Daoy (cell line): ENCODE results near the gene KCNH1. TPM values are rescaled to one million over a fixed set of nuclear protein-coding genes. Genes with fewer than 3 reads are reported as not detected.
A peak's percentile ranks its signal among the peaks of the same experiment; 100 is the strongest.

Source experiments
- DNase-seq: peaks from one replicate; pipeline ENCODE4 v3.0.0-alpha.2; 2015; ENCODE audit warnings: low read depth
- total RNA-seq: library from RNA; depleted of rRNA; stranded (reverse); fragments of >200 nt; shearing (Covaris generic); gene quantifications from 2 replicates; pipeline ENCODE4 v1.2.3, GENCODE V29; 2014

Gene KCNH1
- total RNA-seq, 1 experiment from 2014 or later, result 2.9 TPM

DNA sequence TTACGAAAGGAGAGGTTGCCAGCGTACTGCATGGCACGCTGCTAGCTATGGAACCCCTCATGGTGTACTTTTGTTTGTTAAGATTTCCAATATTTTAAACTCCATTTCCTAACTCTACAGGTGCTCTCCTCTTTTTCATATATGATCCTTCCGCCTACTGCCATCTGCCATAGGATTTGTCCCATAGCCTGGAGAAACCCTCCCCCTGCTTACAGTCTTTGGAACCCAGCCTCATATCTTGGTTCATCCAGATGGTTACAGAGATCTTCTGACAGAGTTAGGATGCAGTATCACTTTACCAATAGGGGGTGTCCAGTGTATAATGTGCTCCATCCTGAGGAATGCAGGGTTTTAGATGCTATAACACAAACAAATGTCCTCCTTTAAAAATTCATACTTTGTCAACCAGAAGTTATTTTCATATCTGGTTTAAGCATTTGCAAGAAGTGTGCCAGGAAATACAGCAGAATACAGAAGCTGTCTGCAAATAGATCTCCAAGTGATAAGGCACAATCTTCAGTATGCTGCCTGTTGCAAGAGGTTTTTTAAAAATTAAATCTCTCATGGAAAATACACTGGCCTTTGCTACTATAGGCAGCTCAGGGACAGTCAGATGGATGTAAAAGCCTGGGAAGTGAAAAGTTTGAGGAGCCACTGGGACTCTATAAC, 377.8 kb downstream of the KCNH1 start:
- no peak for DNase-seq

DNA sequence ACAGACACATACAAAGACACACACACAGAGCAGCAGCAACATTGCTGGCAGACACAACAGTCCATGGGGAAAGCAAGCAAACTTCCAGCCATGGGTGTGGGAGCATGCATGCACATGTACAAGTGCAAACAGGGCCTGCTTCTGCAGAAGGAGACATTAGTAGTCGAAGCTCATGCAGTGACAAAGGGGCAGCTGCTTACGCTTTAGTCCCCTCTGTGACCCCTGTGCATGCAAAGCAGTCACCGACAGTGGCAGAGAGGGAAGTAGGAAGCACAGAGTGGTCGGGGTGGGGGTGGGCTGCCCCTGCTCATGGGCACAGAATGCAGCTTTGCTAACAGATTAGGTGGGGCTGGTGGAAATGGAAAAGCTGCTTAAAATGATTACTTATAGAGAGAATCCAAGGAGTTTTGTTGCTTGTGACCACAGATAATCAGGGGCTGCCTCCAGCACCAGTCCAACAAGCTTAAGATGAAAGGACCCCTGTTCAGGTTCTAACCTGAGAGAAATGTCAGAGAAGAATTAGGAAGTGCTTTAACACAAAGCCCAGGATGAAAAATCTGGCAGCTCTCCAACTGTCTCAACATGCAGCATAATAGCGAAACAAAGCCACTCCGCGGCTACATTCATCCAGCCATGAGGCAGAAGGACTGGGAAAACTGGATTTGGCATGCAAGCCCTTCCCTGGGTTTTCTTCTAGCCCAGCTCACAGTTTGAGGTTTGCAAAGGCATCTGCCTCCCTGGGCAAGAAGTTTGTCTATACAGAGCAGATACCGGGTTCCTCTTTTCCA, 378.9 kb downstream of the KCNH1 start:
- DNase-seq, result peak; percentile 19

DNA sequence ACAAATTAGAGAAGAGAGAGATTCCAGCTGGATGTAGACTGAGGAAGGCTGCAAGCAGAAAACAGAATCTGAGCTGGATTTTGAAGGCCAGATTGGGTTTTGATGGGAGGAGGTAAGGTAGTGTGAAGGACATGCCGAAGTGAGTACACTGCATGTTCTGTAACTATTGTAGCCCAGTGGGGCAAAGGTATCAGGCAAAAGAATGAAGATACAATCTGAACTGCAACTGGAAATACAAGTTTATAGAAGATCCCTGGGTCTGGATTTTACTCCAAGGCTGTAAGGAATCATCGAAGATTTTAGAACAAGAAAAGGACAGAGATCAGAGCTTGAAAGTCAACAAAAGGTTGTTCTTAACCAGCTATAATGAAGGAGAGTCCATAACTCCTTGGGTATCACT, 382.0 kb downstream of the KCNH1 start:
- no peak for DNase-seq

DNA sequence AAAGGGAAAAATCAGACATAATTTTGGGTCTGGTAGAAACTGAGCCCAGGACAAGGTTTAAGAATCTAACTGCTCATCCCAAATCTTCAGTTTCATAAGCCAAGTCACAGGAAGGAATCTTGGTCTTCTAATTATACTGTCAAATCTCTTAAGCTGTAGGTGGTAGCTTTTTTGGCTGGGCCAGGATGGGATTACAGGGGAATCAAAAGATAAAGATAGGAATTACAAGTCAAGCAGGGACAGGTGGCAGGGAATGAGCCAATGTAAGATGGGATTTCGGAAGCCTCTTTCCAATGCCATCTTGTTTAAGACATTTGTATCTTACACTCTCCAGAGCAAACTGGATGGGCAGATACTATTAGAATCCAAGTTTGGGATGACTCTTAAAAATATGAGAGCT, 383.5 kb downstream of the KCNH1 start:
- DNase-seq, result no peak

DNA sequence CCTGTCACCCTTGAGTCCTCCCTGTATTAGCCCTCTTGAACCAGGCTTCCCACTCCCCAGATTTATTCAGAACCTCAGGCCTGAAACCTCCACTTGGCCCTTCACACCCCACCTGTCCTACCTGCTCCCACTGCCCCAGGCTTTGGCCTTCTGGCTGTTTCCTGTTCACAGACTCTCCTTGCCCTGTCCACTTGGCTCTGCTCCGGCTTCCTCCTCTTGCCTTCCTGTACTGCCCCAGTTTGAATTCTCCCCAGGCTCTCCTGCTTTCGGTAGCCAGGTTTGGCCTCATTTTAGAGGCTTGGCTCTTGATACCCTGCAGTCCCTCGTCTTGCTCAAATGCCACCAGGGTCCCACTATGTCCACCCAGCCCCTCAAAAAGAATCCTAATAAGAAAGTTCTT, 385.2 kb downstream of the KCNH1 start:
- no peak for DNase-seq

DNA sequence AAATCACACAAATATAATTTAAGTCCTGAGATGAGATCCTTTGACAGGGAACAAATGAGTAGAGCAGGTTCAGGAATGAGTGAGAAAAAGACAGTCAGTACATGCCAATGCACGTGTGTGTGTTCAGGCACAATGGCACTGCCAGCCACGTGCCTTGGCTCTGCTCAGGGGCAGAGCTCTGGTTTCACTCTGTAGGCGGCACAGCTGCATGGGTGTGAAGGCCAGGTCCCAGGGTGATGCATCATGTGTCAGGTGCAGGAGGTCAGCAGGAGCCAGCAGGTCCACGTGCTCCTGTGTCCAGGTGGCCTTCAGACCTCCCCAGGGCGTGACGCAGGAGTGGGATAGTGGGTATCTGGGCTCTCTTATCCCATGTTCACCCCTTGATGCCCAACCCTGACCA, 386.1 kb downstream of the KCNH1 start:
- peak; percentile 18 for DNase-seq

DNA sequence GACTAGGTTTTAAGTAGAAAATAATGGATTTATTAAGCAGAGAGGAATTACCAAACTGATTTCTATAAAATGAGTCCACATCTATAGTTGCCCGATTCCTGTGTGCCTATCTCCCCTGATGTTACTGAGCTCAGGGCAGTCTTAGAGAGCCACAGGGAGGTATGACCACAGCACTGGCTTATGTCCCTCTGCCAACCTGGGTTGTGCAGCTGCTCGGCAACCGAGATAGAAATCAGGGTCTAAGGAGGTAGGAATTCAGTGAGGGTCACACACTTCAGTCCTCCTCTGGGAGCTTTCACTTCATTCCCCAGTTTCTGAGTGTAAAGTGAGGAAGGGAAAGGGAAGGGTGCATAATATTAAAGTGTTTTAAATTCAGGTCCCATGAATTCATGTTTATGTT, 386.8 kb downstream of the KCNH1 start:
- no peak for DNase-seq

DNA sequence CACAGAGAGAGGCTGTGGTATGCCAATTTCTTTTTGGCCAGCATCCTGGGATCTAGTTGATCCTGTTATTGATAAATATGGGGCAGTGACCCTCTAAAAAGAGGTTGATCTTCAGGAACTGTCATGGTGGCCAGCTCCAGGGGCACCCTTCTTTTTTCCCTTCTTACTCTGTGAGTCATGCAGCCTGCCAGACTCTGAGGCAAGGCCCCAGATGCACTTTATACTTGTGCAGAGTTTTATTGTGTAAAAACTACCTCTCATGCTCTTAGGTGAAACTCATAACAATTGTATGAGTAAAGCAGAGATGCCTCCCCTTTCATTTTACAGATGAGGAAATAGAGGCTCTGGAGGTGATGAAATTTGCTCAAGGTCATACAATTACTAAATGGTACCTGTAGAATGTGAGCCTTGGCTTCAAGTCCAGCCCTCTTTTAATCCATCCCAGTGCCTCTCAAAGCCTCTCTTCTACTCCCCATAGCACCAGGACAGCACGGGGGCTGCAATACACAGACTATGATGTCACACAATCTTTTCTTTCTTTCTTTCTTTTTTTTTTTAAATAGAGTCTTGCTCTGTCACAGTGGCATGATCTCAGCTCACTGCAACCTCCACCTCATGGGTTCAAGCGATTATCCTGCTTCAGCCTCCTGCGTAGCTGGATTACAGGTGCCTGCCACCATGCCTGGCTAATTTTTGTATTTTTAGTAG, 387.8 kb downstream of the KCNH1 start:
- no peak for DNase-seq

DNA sequence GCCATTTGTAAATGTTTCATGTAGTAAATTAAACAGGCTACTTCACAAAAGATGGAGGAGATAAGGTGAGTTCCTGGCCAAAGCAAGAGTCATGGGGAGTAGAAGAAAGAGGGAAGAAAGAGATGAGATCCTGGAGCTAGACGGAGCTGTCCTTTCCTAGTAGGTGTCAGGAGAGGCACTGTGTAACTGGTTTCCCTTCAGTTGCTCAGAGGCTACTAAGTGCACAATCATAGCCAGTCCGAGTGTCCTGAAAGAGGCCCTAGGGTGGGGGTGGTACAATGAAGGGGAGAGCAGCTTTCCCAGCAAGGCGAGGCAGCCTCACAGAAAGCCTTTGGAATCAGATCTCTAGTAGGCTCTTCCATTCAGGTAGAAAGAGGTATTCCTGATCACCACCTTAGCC, 390.9 kb downstream of the KCNH1 start:
- DNase-seq, result no peak

DNA sequence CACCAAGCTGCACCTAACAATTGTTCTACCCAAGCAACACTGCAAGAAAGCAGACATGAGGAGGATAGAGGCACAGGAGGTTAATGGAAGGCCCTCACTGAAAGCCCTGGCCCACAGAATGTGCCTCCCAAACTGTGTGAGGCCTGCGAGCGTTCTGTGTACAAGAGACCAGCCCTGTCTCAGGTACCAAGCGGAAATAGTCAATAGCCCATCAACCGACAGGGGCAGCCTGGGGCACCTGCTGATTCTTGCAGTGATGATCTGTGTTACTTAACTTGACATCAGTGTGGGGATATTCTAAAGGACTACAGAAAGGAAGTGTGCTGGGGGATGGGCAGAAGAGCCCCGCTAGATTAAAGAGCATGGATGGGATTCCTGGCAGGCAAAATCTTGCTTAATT, 392.4 kb downstream of the KCNH1 start:
- no peak for DNase-seq

DNA sequence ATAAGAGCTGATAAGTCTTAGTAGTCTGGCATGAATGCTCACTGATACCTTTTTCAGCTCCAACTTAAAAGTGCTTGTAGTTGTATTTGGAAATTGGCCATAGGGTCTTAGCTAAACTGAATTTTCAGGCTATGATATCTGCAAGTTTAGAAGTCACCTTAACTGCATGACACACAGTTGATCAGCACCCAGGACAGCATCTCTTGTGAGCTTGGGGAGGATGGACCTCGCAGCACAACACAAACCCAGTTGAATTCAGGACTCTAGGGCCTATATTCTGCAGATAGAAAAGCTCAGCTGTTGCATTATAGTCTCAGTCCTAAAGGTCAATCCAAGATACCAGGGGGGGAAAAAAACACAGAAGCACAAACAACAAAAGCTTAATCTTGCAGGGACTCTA, 394.3 kb downstream of the KCNH1 start:
- no peak for DNase-seq

DNA sequence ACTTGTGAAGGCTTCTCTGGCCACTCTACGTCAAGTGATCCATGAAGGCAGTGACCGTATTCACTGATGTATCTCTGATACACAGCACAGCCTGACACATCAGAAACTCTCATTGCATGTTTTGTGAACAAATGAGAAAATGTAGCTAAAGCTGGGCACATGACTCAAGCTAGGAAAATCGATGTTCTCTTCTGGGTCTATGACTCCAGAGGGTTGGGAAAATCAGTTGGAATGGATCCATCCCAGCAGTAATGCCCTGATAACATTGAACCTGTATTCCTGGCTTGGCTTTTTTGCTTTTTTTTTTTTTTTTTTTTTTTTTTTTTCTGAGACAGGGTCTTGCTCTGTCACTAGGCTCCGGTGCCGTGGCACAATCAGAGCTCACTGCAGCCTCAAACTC, 395.7 kb downstream of the KCNH1 start:
- DNase-seq, result no peak

DNA sequence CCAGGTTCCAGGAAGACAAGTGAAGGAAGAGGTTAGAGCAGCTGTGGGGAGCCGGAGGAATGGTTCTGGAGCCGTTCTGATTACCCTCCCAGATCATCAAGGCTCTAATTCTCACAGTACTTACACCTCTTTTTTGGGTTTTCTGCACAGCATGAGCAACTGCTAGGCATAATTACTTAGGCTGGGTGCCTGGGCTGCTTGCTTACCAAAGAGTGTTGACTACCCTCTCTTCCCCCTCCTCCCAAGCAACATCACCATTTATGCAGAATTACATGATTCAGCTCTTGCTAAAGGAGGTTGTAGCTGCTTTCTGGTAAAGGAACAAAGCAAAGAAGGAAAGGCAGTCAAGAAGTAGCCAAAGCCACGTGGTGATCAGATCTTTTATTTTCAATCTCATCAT, 397.2 kb downstream of the KCNH1 start:
- DNase-seq, result no peak

DNA sequence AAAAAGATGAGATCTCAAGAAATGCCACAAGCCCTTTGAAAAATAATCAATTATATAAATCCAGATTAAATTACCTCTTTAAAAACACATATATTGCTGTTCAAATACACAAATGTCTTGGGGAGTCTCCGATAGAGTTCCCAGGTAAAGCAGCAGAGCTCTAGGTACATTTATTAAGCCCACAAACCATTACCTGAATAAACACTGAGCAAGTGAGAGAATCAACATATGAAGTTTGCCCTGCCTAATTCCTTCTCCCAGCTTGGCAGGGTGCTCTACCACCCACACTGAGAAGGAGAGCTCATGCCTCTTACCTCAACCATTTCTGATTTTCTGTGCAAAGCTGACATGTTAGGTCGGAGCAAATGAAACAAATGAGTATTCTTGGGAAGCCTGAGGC, 402.4 kb downstream of the KCNH1 start:
- no peak for DNase-seq

DNA sequence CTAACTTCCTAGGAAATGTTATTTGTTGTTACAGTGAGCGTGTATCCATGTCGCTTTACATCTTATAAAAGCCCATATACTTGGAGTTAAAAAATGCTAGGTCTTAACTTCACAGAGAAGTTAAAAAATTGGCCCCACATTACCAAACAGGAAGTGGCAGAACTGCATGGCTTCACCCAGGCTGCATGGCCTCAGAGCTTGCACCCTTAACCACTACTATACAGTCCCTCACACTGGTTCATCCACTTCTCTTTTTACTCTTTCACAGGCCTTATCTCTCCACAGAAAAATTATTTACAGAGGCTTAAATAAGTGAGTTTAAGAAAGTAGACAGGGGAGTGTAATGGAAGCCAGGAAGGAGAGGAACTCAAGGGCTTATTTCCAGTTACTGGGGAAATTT, 402.8 kb downstream of the KCNH1 start:
- DNase-seq, result no peak

DNA sequence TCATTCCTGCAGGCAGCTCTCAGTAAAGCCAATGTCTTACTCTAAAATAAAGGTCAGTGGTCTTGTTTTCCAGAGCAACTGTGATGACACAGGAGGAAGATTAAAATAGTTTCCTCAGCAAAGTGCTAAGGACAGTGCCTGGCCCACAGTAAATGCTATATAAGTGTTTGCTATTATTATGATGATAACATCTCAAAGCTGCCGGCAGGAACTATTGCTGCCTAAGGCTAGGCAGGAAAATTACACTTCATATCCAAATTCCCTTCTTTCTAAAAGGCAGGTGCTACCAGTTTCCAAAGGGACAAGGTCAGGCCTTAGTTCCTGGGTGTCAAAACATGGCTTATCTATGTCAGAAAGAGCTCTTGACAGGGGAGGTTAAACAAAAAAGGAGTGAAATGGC, 403.9 kb downstream of the KCNH1 start:
- no peak for DNase-seq

DNA sequence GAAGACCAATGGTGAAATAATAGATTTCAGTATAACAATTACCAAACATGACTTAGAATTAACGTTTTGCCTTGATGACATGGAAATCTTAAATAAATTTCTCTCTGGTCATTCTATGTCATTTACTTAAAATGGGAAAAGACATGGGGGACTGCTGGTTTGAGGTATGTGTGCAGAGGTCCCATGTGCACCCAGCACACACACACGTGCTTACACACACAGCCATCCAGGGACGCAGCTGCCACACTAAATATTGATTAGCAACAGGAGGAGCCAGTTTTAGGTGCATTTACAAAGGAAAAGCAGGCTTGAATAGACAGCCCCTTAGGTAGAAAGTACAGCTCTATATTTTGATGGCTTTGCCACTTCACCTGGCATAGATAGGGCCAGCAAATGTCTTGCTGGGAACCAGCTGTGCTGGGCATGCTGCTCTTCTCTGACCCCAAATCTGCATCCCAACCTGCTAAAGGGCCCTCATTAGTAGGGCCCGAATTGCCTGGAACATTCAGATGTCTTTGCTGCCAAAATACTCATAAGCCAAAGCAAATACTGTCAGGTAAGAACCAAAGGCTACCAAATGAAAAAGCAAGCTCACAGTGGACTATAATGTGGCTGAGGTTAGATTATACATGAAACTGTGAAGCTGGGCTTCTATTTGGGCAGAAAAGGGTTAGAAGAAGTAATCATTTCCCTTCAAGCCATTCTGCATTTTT, 405.4 kb downstream of the KCNH1 start:
- DNase-seq, result no peak

DNA sequence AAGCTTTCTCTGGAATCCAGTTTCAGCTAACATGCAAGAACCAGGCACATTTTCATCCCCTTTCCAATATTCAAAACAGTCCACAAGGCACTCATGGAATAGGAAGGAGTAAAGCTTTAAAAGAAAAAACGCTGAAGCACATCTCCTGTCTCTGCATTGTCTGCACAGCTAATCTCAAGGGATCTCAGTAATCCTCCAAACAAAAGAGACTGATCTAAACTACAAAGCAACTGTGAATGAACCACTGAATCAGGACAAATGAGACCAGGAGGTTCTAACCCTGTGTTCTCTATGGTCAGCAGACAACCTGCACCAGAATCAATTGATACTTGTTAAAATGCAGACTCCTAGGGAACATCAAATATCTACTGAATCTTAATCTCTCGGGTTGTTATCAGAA, 406.2 kb downstream of the KCNH1 start:
- no peak for DNase-seq

DNA sequence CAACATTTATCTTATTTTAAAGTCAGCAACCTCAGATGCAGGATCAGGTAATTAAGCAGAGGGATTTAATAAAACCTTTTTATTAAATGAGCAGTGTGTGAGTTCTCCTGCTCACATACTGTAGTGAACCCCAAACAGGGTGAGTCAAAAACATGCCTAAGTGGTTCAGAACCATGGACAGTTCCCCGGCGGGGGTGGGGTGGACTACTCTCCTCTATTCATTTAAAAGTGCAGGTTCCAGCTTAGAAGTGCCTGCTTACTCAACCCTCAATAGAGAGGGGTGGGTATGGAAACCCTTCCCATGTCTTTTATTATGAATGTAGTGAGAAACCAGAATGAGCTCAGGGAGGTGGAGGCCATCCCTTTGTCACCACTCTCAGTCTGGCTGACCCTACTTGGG, 407.3 kb downstream of the KCNH1 start:
- DNase-seq, result peak; percentile 37

DNA sequence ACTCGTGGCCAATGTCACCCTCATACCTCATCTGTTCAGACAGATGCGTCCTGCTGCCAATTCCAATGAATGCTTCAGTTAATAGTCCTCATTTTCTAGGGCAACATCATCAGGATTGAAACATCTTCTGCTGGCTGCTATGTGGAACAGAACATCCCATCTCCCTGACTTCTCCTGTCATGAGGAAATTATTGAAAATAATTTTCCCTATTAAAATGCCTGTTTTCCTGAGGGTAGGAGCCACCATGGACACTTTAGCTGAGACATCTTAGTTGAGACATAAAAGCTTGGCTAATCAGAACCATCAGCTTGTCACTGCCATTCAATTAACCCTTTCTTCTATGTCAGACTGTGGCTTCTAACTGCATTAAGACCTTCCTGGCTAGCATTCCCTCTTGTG, 409.2 kb downstream of the KCNH1 start:
- no peak for DNase-seq

DNA sequence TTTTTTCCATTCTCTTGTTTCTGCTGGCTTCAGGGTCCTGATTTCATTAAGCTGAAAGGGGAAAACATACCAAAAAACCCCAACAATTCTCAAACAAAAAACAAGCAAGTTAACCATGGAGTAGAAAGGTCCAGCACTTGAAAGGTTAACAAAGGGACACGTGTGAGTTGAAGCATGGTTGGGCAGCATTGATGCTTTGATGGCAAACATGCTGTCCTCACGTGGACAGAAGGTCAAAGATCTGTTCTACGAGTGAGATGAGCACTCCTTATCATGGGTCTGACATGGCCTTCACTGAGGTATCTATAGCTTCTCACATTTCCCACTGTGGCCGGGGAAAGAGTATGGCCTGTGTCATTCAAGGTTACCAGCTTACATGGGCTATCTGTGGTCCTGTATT, 410.3 kb downstream of the KCNH1 start:
- no peak for DNase-seq

DNA sequence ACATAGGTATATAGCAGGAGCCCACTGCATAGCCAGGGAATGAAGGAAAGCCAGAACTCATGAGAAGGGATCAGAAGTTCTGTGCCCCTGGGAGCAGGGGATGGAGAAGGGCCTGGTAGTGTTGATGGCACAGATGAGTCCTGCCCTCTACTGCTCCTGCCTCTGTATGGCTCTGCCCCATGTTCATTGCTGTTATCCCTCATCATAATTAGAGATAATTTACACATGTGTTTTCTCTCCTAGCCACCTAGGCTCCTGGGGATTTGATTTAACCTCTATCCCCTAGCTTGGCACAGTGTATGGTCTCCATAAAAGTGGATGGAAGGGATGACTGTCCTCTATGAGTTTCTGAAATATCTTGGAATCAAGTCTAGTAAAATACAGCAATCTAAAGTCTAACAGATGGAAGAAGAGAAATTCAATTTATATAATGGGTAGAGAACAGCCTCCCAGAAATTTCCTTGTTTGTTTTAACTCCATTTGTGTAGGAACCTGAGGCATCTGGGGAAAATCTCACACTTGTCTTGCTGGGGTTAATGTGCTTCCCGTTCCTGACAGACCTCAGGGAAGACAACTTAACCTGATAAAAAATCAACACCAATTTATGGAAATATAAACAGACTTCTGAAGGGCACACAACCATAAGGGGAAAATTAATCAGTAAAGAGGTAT, 411.4 kb downstream of the KCNH1 start:
- no peak for DNase-seq
